GM18861 (cell line): ENCODE measurements around the gene IGFBP4.

Source experiments
- ATAC-seq: cut with Tn5 transposase; IDR thresholded peaks from one replicate; pipeline ENCODE4 v1.9.1; 2021; ENCODE audit not compliant: unreplicated experiment

The IGFBP4 gene

GRCh38 chr17:40470932-40471828 lies 27.9 kb downstream of the IGFBP4 start:
- no peak for ATAC-seq

- no peak for ATAC-seq
These were observed 28.8 kb downstream of the IGFBP4 start for GRCh38 chr17:40471846-40472732.

GRCh38 chr17:40472733-40473452 lies 29.6 kb downstream of the IGFBP4 start:
- no peak for ATAC-seq

GRCh38 chr17:40473573-40474365 lies 30.5 kb downstream of the IGFBP4 start:
- no peak for ATAC-seq

GRCh38 chr17:40474419-40475002 lies 31.3 kb downstream of the IGFBP4 start:
- ATAC-seq, result no peak

- no peak for ATAC-seq
These were observed 32.1 kb downstream of the IGFBP4 start for GRCh38 chr17:40475234-40475908.

GRCh38 chr17:40477796-40478195 lies 34.5 kb downstream of the IGFBP4 start:
- ATAC-seq, result no peak

GRCh38 chr17:40478486-40478885 lies 35.2 kb downstream of the IGFBP4 start:
- ATAC-seq, result no peak

GRCh38 chr17:40479754-40480480 lies 36.7 kb downstream of the IGFBP4 start:
- no peak for ATAC-seq

GRCh38 chr17:40480501-40481003 lies 37.3 kb downstream of the IGFBP4 start:
- no peak for ATAC-seq

- no peak for ATAC-seq
These were observed 37.9 kb downstream of the IGFBP4 start for GRCh38 chr17:40481106-40481505.

- no peak for ATAC-seq
These were observed 39.5 kb downstream of the IGFBP4 start for GRCh38 chr17:40482722-40483121.

GRCh38 chr17:40483679-40484078 lies 40.4 kb downstream of the IGFBP4 start:
- no peak for ATAC-seq

- no peak for ATAC-seq
These were observed 41.2 kb downstream of the IGFBP4 start for GRCh38 chr17:40484285-40484972.

- no peak for ATAC-seq
These were observed 41.8 kb downstream of the IGFBP4 start for GRCh38 chr17:40484973-40485530.

- no peak for ATAC-seq
These were observed 42.7 kb downstream of the IGFBP4 start for GRCh38 chr17:40485851-40486521.
